HCT116 (cell line): ENCODE measurements around the gene THRB. TPM values are rescaled to one million over a fixed set of nuclear protein-coding genes. Genes with fewer than 3 reads are reported as not detected.

Experiments used
- ATAC-seq: fragments of 200-7000 bp; cut with Tn5 transposase; 2 replicates; pipeline ENCODE4 v1.9.1; 2020; ENCODE audit warnings: mild to moderate bottlenecking, moderate library complexity
- BruUV-seq: library from RNA; stranded (reverse); fragments of 400-500 nt; replicated peaks from 2 replicates; lab custom pipeline; 2021; lab: Mats Ljungman, UMichigan
- CTCF ChIA-PET: fragments of 300-600 bp; sonication (Branson Sonifier 250); formaldehyde crosslinking; loops from one replicate; lab custom pipeline; 2021; ENCODE audit warnings: antibody characterized with exemption; lab: Charles Lee
- POLR2A ChIA-PET: fragments of 300-600, 350-600 bp; sonication (Branson Sonifier 250); formaldehyde crosslinking; loops from one replicate; lab custom pipeline; 2021; ENCODE audit warnings: antibody characterized with exemption; lab: Charles Lee
- RAD21 ChIA-PET, 2 experiments: fragments of 300-600 bp; sonication (Branson Sonifier 250); formaldehyde crosslinking; loops; one replicate each; lab custom pipeline; 2023; ENCODE audit warnings: low total read pairs in 2 of 2; ENCODE audit not compliant: uncharacterized antibody in 2 of 2, unreplicated experiment in 2 of 2, low non-redundant PET in 1 of 2; lab: Charles Lee
- DNase-seq: peaks from one replicate; pipeline ENCODE4 v3.0.0-alpha.2; 2010; ENCODE audit warnings: low read depth, low spot score
- H2AFZ ChIP-seq: fragments of 200-600 bp; shearing (Covaris generic), sonication (generic); 2 replicates; pipeline ENCODE4 v1.6.1; 2017; ENCODE audit warnings: low read depth, mixed run types, mixed read lengths, antibody characterized with exemption, low read length; ENCODE audit not compliant: poor library complexity, severe bottlenecking
- H3K27ac ChIP-seq: 2 replicates; pipeline ENCODE4 v1.5.1; 2012; ENCODE audit warnings: low read depth, low read length
- H3K27me3 ChIP-seq: fragments of 200-600 bp; sonication (generic); 2 replicates; pipeline ENCODE4 v1.6.1; 2016; ENCODE audit warnings: mixed run types, low read length, mixed read lengths; ENCODE audit not compliant: insufficient read depth
- H3K36me3 ChIP-seq, 2 experiments: fragments of 200-500 bp in 1 of 2; fragments of 200-600 bp in 1 of 2; sonication (Bioruptor generic) in 1 of 2; sonication (generic) in 1 of 2; 2 replicates each; pipeline versions ENCODE4 v1.5.1 to v1.6.1; 2014 to 2016; ENCODE audit warnings: low read length in 2 of 2, inconsistent platforms in 1 of 2, mixed read lengths in 1 of 2, mixed run types in 1 of 2; ENCODE audit not compliant: insufficient read depth in 2 of 2, control insufficient read depth in 1 of 2
- H3K4me1 ChIP-seq, 2 experiments: fragments of 200-600 bp in 1 of 2; sonication (generic) in 1 of 2; 2 replicates each; pipeline versions ENCODE4 v1.5.1 to v1.6.1; 2012 to 2017; ENCODE audit warnings: low read length in 2 of 2, inconsistent platforms in 1 of 2, mild to moderate bottlenecking in 1 of 2, mixed read lengths in 1 of 2, mixed run types in 1 of 2, moderate library complexity in 1 of 2; ENCODE audit not compliant: insufficient read depth in 2 of 2, control insufficient read depth in 1 of 2
- H3K4me2 ChIP-seq: fragments of 200-600 bp; sonication (generic); 2 replicates; pipeline ENCODE4 v1.6.1; 2017; ENCODE audit warnings: mixed run types, low read length, mixed read lengths
- H3K4me3 ChIP-seq, 2 experiments: fragments of 200-600 bp in 1 of 2; sonication (generic) in 1 of 2; replicated peaks in 1 of 2; 2 replicates each; pipeline ENCODE4 v1.5.1; 2011 to 2016; ENCODE audit warnings: low read length in 2 of 2, control low read depth in 1 of 2, low read depth in 1 of 2, mild to moderate bottlenecking in 1 of 2, mixed read lengths in 1 of 2, mixed run types in 1 of 2
- H3K79me2 ChIP-seq: fragments of 200-600 bp; sonication (generic); 2 replicates; pipeline ENCODE4 v1.6.1; 2017; ENCODE audit warnings: mild to moderate bottlenecking, mixed run types, low read length, moderate library complexity, mixed read lengths; ENCODE audit not compliant: insufficient read depth
- H3K9ac ChIP-seq: fragments of 200-600 bp; sonication (generic); 2 replicates; pipeline ENCODE4 v1.6.1; 2016; ENCODE audit warnings: low read length, mixed read lengths
- H3K9me2 ChIP-seq: fragments of 200-600 bp; sonication (generic), shearing (Covaris generic); 2 replicates; pipeline ENCODE4 v1.6.1; 2017; ENCODE audit warnings: mixed run types, mild to moderate bottlenecking, moderate library complexity; ENCODE audit not compliant: insufficient read depth
- H3K9me3 ChIP-seq, 2 experiments: fragments of 200-500 bp in 1 of 2; fragments of 200-600 bp in 1 of 2; sonication (Bioruptor generic) in 1 of 2; sonication (generic) in 1 of 2; 2 replicates each; pipeline ENCODE4 v1.6.1; 2014 to 2017; ENCODE audit warnings: low read length in 2 of 2, mixed read lengths in 2 of 2, inconsistent platforms in 1 of 2, low read depth in 1 of 2, mild to moderate bottlenecking in 1 of 2, mixed run types in 1 of 2, moderate library complexity in 1 of 2; ENCODE audit not compliant: control insufficient read depth in 1 of 2, insufficient read depth in 1 of 2
- H4K20me1 ChIP-seq: fragments of 200-600 bp; sonication (generic), shearing (Covaris generic); 2 replicates; pipeline ENCODE4 v1.6.1; 2017; ENCODE audit warnings: mixed run types, mild to moderate bottlenecking, moderate library complexity; ENCODE audit not compliant: insufficient read depth
- CEBPB ChIP-seq: IDR thresholded peaks from 2 replicates; pipeline ENCODE4 v1.6.1; 2012; ENCODE audit warnings: low read depth
- CTCF ChIP-seq, 3 experiments: fragments of 200-600 bp in 1 of 3; sonication (generic) in 1 of 3; IDR thresholded peaks in 2 of 3; conservative IDR thresholded peaks in 1 of 3; 2 replicates each; pipeline ENCODE4 v1.5.1; 2012 to 2017; ENCODE audit warnings: low read depth in 2 of 3, low read length in 2 of 3, antibody characterized with exemption in 1 of 3, borderline replicate concordance in 1 of 3, control low read depth in 1 of 3, mild to moderate bottlenecking in 1 of 3, mixed read lengths in 1 of 3, mixed run types in 1 of 3, moderate library complexity in 1 of 3; ENCODE audit not compliant: insufficient read depth in 1 of 3
- JUND ChIP-seq: IDR thresholded peaks from 2 replicates; pipeline ENCODE4 v1.6.1; 2012
- REST ChIP-seq: IDR thresholded peaks from 2 replicates; pipeline ENCODE4 v1.6.1; 2012; ENCODE audit warnings: low read depth
- TCF7L2 ChIP-seq: IDR thresholded peaks from 2 replicates; pipeline ENCODE4 v1.7.0; 2011; ENCODE audit warnings: borderline replicate concordance, inconsistent platforms; ENCODE audit not compliant: insufficient read depth, insufficient read length; ENCODE audit errors: extremely low read depth
- ZFX ChIP-seq: fragments of 450-650 bp; IDR thresholded peaks from 2 replicates; pipeline ENCODE4 v1.6.1; 2017
- intact Hi-C: fragments of 100-400 bp; cut with micrococcal nuclease; formaldehyde crosslinking; loops from 2 replicates; pipeline ENCODE4 v1.10.0; 2022
- total RNA-seq: library from RNA; stranded (reverse); gene quantifications from one replicate; pipeline ENCODE4 v1.2.1, GENCODE V29; 2021; ENCODE audit not compliant: unreplicated experiment

Gene THRB
- total RNA-seq, 1 experiment from 2014 or later: 2.5 TPM

GRCh38 chr3:24420224-24420623 lies 74.4 kb downstream of the THRB start:
- no peak for DNase-seq
- H3K27me3 ChIP-seq: no peaks in the 10 kb centered on the region
- ATAC-seq: no peak
- H3K79me2 ChIP-seq: no peaks in the 10 kb centered on the region
- no peaks in the 10 kb centered on the region for H3K36me3 ChIP-seq
- ChIA-PET CTCF (no interaction called here), POLR2A (no interaction called here)
- intact Hi-C loops: no loop called here
- H3K4me3 ChIP-seq: no peak overlapping the region
- no peak overlapping the region for H3K9ac ChIP-seq
- H3K9me3 ChIP-seq: no peaks in the 10 kb centered on the region
- no TSS peak for BruUV-seq
- TF ChIP-seq CTCF (IDR thresholded peaks at IDR 0.05 in 2 of 3, conservative IDR thresholded peaks at IDR 0.05 in 1 of 3; ENCODE audit: borderline replicate concordance in 1 of 3, insufficient read depth in 1 of 3, low read depth in 2 of 3, low read length in 2 of 3) (no peak), CEBPB (no peak)
- TF ChIP-seq, all 23 proteins: peak for 0
- Histone ChIP-seq H4K20me1 (no peaks in the 10 kb centered on the region), H3K27ac (no peak overlapping the region), H2AFZ (no peak overlapping the region), H3K9me2 (no peaks in the 10 kb centered on the region), H3K4me2 (no peak overlapping the region), H3K4me1 (no peaks in the 10 kb centered on the region)
- RAD21 ChIA-PET: no interaction called here

GRCh38 chr3:24419067-24419791 lies 75.4 kb downstream of the THRB start:
- no peak overlapping the region for H3K9ac ChIP-seq
- no peak for TF ChIP-seq CEBPB
- no peak for TF ChIP-seq TCF7L2
- no peak for TF ChIP-seq JUND
- TF ChIP-seq ZFX: no peak
- no peak for TF ChIP-seq REST
- ChIA-PET CTCF (no interaction called here), RAD21 (no interaction called here), POLR2A (interaction anchor here (0.6 kb wide), 1 partner anchor 1644 kb away, joined by 3 read pairs; no protein-coding TSS in a partner anchor)
- no peak overlapping the region for H3K4me2 ChIP-seq
- H2AFZ ChIP-seq: no peak overlapping the region
- H3K9me3 ChIP-seq: no peaks in the 10 kb centered on the region
- H3K27me3 ChIP-seq: no peaks in the 10 kb centered on the region
- no peaks in the 10 kb centered on the region for H3K9me2 ChIP-seq
- ATAC-seq: no peak
- no peaks in the 10 kb centered on the region for H4K20me1 ChIP-seq
- H3K79me2 ChIP-seq: no peaks in the 10 kb centered on the region
- BruUV-seq: no TSS peak
- no peaks in the 10 kb centered on the region for H3K36me3 ChIP-seq
- intact Hi-C loops: no loop called here
- no peak overlapping the region for H3K27ac ChIP-seq
- H3K4me3 ChIP-seq: no peak overlapping the region
- H3K4me1 ChIP-seq: no peaks in the 10 kb centered on the region
- no peak for DNase-seq
